A673 (cell line): ENCODE measurements around the gene C8A. TPM values are rescaled to one million over a fixed set of nuclear protein-coding genes. Genes with fewer than 3 reads are reported as not detected.

Source experiments
- BruUV-seq: library from RNA; stranded (reverse); fragments of 400-500 nt; replicated peaks from 2 replicates; lab custom pipeline; 2021; lab: Mats Ljungman, UMichigan
- CTCF ChIA-PET: fragments of 300-600 bp; sonication (Branson Sonifier 250); formaldehyde crosslinking; loops from one replicate; lab custom pipeline; 2022; ENCODE audit warnings: antibody characterized with exemption; lab: Charles Lee
- POLR2A ChIA-PET: fragments of 300-600 bp; sonication (Branson Sonifier 250); formaldehyde crosslinking; loops from one replicate; lab custom pipeline; 2022; ENCODE audit warnings: antibody characterized with exemption; ENCODE audit not compliant: low non-redundant PET; lab: Charles Lee
- DNase-seq: peaks from one replicate; pipeline ENCODE4 v3.0.0-alpha.2; 2015; ENCODE audit warnings: low spot score
- H3K27ac ChIP-seq: fragments of 200-600 bp; sonication (generic); 2 replicates; pipeline ENCODE4 v1.5.1; 2016; ENCODE audit warnings: mixed run types, low read depth, mild to moderate bottlenecking, mixed read lengths, antibody characterized with exemption, low read length; ENCODE audit not compliant: poor library complexity, severe bottlenecking
- H3K27me3 ChIP-seq: fragments of 200-600 bp; sonication (generic); replicated peaks from 2 replicates; pipeline ENCODE4 v1.6.1; 2017; ENCODE audit warnings: mixed run types, low read depth, mild to moderate bottlenecking, mixed read lengths, antibody characterized with exemption, low read length; ENCODE audit not compliant: insufficient read depth, poor library complexity
- H3K36me3 ChIP-seq: fragments of 200-600 bp; sonication (generic); 2 replicates; pipeline ENCODE4 v1.6.1; 2016; ENCODE audit warnings: mixed run types, mild to moderate bottlenecking, mixed read lengths, antibody characterized with exemption, low read length; ENCODE audit not compliant: insufficient read depth, poor library complexity, severe bottlenecking
- H3K4me1 ChIP-seq: fragments of 200-600 bp; sonication (generic); 2 replicates; pipeline ENCODE4 v1.6.1; 2017; ENCODE audit warnings: mixed run types, mild to moderate bottlenecking, mixed read lengths, antibody characterized with exemption, low read length; ENCODE audit not compliant: insufficient read depth, poor library complexity, severe bottlenecking
- H3K4me3 ChIP-seq: fragments of 200-600 bp; sonication (generic); 2 replicates; pipeline ENCODE4 v1.5.1; 2016; ENCODE audit warnings: low read depth, mixed run types, mild to moderate bottlenecking, mixed read lengths, low read length; ENCODE audit not compliant: poor library complexity, severe bottlenecking
- H3K9me3 ChIP-seq: fragments of 200-600 bp; sonication (generic); 2 replicates; pipeline ENCODE4 v1.6.1; 2016; ENCODE audit warnings: mixed run types, low read depth, mild to moderate bottlenecking, mixed read lengths, antibody characterized with exemption, low read length; ENCODE audit not compliant: poor library complexity, severe bottlenecking
- EZH2 ChIP-seq: fragments of 200-600 bp; sonication (generic); IDR thresholded peaks from 2 replicates; pipeline ENCODE4 v1.6.1; 2017; ENCODE audit warnings: borderline replicate concordance, low read depth, mild to moderate bottlenecking, mixed read lengths, antibody characterized with exemption, low read length; ENCODE audit not compliant: poor library complexity, severe bottlenecking
- intact Hi-C: fragments of 100-400 bp; cut with micrococcal nuclease; formaldehyde crosslinking; loops from one replicate; pipeline ENCODE4 v1.10.0; 2022; ENCODE audit not compliant: unreplicated experiment
- total RNA-seq: library from RNA; stranded (reverse); gene quantifications from 2 replicates; pipeline ENCODE4 v1.2.3, GENCODE V29; 2021
- TF ChIP-seq, protein P1 (sequence below): fragments of 300-800, 200-600 bp; sonication (generic); conservative IDR thresholded peaks from 2 replicates; pipeline ENCODE4 v1.5.1; 2017; ENCODE audit warnings: low read depth, mild to moderate bottlenecking, antibody characterized with exemption, low read length, moderate library complexity, mixed read lengths

C8A gene
- total RNA-seq, 1 experiment from 2014 or later, result not detected

DNA sequence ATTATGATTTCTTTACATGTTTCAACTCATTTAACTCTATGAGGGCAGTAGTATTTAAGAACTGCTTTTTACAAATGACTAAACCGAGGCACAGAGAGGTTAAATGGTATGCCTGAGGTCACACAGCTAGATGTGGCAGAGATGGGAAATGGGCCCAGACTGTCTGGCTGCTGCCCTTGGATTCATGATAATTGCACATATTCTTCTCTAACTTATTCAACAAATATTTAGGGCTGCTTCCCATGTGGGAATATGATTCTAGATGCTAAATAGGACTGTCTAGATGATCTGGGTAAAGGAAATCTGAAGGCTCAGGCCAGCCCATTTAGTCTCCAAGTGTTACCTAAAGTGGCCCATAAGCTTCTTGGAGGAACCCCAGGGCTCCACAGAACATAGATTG lies 26.2 kb downstream of the C8A start:
- Histone ChIP-seq H3K27ac (no peak overlapping the region), H3K36me3 (no peaks in the 10 kb centered on the region), H3K4me1 (peaks cover 3% of the 10 kb centered on the region), H3K9me3 (no peaks in the 10 kb centered on the region), H3K4me3 (no peak overlapping the region), H3K27me3 (no peaks in the 10 kb centered on the region)
- ChIA-PET POLR2A (no interaction called here), CTCF (no interaction called here)
- intact Hi-C loops, result no loop called here
- DNase-seq, result no peak
- no TSS peak for BruUV-seq
- no peak for TF ChIP-seq EZH2
- TF ChIP-seq, protein P1, sequence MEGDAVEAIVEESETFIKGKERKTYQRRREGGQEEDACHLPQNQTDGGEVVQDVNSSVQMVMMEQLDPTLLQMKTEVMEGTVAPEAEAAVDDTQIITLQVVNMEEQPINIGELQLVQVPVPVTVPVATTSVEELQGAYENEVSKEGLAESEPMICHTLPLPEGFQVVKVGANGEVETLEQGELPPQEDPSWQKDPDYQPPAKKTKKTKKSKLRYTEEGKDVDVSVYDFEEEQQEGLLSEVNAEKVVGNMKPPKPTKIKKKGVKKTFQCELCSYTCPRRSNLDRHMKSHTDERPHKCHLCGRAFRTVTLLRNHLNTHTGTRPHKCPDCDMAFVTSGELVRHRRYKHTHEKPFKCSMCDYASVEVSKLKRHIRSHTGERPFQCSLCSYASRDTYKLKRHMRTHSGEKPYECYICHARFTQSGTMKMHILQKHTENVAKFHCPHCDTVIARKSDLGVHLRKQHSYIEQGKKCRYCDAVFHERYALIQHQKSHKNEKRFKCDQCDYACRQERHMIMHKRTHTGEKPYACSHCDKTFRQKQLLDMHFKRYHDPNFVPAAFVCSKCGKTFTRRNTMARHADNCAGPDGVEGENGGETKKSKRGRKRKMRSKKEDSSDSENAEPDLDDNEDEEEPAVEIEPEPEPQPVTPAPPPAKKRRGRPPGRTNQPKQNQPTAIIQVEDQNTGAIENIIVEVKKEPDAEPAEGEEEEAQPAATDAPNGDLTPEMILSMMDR, result no peak

DNA sequence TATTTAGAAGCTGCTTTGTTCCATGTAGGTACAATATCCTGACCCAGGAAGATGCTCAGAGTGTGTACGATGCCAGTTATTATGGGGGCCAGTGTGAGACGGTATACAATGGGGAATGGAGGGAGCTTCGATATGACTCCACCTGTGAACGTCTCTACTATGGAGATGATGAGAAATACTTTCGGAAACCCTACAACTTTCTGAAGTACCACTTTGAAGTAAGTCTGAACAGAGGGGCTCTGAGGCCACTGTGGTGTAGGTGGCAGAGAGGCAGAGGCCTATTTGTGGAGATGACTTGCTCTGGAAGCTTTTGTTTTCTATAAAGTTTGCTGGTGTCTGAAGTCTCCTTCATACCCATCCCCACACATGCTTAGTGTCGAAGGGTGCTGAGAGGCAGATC lies 26.8 kb downstream of the C8A start:
- Histone ChIP-seq H3K27ac (no peak overlapping the region), H3K4me3 (no peak overlapping the region), H3K27me3 (no peaks in the 10 kb centered on the region), H3K9me3 (no peaks in the 10 kb centered on the region), H3K4me1 (peaks cover 3% of the 10 kb centered on the region), H3K36me3 (no peaks in the 10 kb centered on the region)
- DNase-seq, result no peak
- ChIA-PET POLR2A (no interaction called here), CTCF (no interaction called here)
- intact Hi-C loops, result no loop called here
- no TSS peak for BruUV-seq
- TF ChIP-seq EZH2, result no peak
- TF ChIP-seq, protein P1, result no peak

DNA sequence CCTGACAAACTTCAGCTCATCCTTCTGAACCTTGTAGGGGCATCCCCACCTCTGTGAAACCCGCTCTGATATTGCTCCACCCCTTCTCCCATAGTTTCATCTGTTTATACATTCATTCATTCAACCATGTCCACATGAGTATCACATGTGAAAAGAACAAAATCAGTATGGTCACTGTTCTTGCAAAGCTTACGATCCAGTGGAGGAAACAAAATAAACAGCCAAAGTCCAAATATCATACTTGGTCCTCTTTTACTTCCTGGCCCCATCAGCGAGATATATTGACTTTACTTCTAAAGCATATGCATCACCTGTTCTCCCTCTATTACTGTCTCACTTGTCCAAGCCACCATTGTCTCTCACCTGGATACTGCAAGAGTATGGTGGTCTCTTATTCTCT lies 35.6 kb downstream of the C8A start:
- ChIA-PET CTCF (no interaction called here), POLR2A (no interaction called here)
- Histone ChIP-seq H3K4me3 (no peak overlapping the region), H3K27ac (no peak overlapping the region), H3K9me3 (no peaks in the 10 kb centered on the region), H3K4me1 (no peaks in the 10 kb centered on the region), H3K36me3 (no peaks in the 10 kb centered on the region), H3K27me3 (peaks cover 6% of the 10 kb centered on the region)
- BruUV-seq, result no TSS peak
- intact Hi-C loops, result no loop called here
- TF ChIP-seq, protein P1, result no peak
- no peak for TF ChIP-seq EZH2
- DNase-seq, result no peak
